NCI-H2196 treated with DMSO at 0.1 percent for 48 hours (cell line): ENCODE data around the gene LPP.

ENCODE experiments used
- DNase-seq: peaks from one replicate; lab custom pipeline; 2025; ENCODE audit not compliant: unreplicated experiment; lab: John Stamatoyannopoulos, UW

LPP gene

DNA sequence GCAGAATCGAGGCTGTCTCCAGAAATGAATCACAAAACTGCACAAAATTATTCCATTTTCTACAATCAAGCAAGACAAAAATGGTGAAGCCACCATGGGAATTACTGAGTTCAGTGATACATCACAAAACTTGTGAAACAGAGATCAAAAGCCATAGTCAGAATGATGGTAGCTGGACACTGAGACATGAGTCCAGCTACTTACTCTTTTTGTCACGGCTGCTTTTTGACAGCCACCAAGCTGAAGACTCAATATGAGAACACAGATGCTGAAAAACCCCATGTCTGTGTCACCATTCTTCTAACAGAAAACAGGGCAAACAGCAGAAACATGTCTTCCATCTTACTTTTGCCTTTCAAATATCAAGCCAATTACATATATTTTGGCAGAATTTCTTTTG, 237.6 kb downstream of the LPP start:
- DNase-seq, result no peak

DNA sequence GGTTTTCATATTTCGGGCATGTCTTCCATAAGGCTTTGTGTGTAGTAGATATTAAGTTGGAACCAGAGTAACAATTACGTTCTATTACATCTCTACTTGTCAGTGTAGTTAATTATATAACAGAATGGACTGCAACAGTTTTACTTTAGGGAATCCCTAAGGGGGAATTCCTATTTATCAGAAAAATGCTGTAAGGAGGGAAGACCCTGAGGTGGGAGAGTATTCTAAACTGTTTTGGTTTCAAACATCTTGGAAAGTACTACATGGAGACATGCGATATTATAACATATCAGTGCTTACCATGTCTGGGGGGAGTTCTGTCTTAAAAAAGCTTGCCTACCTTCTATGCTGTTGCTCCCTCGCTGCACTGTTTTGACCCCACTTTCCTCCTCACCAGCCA, 238.1 kb downstream of the LPP start:
- no peak for DNase-seq

DNA sequence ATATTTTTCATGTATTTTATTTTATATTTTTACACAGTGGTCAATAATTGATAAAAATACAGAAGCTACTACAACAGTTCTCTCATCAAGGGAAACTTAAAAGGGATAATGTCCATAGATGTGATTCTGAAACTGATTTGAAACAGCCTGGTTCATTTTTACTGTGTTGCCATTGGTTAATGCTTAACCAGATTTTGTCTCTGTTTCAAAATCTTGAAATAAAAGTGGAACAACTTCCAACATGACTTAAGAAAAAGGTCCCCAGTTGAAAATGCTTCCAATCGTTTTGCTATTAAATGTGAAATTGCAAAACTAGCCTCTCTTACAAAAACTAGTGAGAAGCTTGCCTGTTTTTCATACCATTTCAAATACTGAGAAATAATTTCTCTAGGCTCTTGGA, 240.7 kb downstream of the LPP start:
- DNase-seq, result no peak

DNA sequence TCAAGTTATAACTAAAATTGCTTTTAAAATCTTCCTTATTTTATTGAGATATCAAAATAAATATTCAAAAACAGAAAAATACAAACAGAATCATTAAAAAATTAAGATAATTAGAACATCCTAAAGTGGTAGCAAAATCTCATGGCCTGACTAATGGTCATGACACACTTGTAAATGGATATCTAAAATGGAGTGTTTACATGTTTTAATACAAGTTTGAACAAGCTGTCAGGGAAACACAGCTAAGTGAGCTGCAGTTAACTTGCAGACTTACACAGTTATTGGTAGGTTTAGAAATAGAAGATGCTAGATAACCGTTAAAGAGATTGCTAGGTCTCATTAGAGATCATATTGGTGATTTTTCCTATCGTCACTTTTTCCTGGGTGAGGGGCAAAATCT, 242.3 kb downstream of the LPP start:
- DNase-seq, result no peak

DNA sequence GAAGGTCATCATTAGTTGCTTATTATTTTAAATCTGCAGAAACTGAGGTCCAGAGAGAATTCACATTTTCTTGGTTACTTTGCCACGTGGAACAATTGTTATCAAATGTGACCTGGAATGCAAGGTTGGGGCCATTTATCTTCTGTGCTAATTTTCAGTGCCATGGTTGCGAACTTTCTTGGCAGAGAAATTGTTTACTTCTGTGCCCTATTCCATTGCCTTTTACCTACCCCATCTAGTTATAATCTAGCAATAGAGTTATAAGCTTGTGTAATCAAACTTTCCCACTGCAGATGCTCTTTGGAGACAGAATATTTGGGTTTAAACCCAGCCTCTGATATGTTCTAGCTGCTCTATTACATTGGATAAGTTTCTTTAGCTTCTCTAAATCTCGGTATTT, 242.9 kb downstream of the LPP start:
- no peak for DNase-seq

DNA sequence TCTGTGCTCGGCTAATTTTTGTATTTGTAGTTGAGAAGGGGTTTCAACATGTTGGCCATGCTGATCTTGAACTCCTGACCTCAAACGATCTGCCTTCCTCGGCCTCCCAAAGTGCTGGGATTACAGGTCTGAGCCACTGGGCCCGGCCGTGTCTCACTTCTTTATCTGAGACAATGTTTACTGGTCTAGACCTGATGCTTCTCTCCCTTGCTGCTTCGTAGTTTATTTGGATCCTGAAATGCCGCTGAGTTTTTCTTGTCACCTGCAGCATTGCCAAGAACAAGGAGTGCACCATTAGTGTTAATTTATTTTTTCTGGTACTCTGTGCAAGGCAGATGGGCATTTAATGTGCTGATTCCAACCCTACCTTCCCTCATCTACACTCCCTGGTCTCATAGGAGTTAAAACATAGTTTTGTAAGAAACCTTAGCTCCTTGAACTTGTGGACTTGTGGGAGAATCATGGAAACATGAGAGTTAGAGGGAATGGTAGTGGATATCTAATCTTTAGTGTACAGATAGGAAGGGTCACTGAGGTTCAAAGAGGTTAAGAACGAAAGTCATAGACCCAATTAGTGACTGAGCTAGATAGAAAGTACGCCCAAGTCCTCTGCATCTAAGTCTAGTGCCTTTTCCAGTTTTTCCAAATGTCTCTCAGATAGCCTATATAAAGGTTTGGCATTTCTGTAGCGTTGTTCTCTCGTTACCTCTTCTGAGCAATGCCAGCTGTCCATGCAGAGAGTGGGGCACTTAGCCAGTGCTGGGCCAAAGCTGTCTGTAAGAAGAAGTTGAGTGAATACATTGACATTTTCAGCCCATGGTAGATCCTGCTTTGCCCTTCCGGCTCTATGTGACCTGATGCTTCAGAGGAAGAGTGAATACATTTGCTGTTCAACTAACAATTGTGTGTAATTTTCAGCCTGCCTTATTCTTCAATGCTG, 244.1 kb downstream of the LPP start:
- DNase-seq, result no peak

DNA sequence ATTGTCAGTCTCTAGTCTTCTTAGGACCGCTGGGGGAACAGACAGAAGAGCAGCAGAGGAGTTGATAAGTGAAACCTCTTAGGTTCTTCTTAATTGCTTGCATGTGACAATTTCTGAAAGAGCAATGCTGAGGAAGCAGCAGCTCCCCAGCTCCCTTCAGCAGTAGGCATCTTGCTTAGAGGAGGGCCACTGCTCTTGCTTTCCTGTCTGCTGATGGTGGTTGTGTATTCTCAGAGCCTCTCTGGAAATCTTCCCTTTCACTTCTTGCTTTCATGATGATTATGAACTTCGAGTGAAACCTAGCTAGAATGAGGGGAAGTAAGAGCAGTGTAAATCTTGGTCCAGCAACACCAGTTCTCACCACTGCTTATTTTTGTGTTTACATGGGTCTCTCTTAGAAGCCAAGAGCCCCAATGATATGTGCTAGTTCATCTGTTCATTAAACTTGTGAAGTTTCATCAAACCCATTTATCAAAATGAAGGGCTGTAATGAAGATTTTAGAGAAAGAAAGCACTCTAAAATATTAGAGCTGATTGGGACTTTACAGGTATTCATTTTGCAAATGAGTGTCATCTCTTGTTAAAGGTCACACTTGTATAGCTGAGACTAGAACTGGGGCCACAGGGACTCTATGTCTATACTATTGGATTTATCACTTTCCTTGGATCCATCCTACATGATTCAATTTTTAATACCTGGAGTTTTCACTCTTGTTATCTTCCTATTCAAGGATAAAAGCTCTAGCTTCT, 246.7 kb downstream of the LPP start:
- DNase-seq, result no peak

DNA sequence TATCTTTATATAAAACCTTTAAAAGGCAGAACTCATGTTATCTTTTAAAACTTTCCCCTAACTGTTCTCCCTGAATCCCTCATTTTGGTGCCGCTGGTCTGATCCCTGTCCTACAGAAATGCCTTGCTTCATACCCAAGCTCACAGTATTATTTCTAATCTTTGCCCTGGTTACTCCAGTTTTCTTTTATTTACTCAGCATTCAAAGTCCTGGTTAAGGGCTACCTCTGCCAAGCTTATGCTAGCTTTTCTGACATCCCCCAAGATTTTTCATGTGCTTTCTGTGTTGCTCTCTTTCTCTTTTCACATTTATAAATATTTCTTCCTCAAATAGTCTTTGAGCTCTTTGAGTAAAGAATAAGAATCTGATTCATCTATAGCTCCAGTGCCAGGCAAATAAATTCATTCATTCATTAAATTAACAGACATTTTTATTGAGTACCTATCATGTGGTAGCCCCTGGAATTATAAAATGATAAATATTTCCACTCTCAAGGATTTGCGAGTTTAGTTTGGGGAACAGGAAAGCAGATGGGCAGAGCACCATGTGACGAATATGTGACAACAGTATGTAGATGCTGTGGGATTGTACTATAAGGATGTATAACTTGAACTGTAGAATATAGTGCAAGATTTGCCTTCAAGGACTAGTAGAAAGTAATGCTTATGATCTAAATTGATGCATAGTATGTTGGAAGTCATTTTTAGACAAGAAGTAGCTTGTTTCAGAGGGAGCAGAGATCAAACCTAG, 247.5 kb downstream of the LPP start:
- no peak for DNase-seq

DNA sequence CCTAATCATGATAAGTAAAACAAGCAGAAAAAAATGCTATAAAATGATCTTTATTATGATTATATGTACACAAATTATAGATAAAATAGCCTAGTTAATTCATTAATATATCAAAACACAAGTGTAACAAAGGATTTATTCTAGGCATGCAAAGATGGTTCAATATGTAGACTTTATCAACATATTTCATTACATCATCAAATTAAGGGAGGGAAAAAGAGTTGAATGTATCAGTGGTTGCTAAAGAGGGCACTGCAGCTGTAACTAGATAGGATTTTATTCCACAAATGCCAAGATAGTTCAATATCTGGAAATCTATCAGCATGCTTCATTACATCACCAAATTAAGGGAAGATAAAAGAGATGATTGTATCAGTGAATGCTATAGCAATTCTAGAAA, 248.3 kb downstream of the LPP start:
- no peak for DNase-seq

DNA sequence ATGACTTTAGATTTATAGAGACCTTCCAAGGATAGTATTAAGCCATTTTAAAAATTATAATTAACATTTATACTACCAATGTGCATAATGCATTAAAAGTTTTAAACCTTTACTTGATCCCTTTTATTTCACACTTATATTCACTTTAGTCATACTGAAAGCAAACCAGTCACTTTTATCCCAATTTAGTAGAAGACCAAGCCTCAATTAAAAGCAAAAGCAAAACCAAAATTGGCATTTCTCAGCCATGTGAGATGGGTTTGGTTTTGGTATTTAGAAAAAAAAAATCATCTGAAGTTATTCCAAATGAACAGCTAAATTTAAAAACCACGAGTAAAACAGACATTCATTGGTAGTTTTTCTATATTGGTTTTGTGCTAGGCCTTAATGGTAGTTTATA, 249.4 kb downstream of the LPP start:
- no peak for DNase-seq

DNA sequence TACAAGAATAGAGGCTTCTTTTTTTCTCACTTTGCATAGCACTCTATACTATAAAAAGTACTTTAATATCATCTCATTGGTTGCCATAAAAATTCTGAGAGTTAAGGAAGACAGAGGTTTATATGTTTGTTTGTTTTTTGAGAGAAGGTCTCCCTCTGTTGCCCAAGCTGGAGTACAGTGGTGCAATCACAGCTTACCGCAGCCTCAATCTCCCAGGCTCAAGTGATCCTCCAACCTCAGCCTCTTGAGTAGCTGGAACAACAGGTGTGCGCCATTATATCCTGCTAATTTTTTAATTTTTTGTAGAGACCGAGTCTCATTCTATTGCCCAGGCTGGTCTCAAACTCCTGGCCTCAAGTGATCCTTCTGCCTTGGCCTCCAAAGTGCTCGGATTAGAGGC, 250.2 kb downstream of the LPP start:
- DNase-seq, result no peak

DNA sequence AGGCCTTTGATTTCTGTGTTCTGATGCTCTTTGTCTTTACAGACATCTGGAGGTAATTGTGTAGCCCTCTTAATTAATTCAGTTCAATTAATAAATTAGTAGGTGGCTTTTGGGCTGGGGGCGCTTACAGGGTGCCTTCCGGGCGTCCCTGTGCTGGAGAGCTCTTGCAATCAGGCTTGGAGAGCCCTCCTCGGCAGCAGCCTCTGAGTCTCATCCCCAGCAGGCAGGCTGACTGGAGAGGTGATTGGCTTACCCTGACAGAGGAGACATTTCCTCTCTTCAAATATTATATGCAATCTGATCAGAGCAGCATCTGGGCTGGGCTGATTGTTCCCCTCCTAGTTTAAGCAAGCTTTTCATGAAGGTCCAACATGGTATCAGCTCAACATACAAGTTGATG, 250.7 kb downstream of the LPP start:
- no peak for DNase-seq

DNA sequence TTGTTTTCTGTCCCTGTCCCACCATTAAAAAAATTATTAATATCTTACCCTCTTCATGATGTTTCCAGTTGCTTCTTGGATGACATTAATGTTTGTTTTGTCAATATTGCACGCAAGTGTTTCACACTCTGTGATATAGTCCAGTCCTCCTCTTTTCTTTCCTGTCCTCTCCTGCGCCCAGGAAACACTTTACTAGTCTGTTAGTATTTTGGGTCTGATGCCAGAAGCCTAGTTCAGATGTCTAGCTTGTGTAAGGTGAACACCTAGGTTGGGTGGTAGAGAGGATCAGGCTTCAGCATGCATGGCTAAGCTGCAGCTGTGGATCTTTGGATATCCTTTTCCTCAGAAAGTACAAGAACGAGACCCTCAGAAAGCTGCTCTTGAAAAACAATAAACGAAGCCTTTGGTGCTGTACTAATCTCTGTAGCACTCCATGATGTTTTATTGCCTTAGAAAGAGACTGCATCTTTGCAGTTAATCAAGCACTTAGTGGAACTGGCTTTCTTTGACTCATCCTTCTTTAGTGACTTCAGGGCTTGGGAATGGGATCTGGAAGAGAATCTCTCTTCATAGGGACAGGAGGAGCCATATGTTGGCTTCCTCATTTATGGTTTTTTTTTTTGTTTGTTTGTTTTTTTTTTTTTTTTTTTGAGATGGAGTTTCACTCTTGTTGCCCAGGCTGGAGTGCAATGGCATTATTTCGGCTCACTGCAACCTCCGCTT, 253.4 kb downstream of the LPP start:
- no peak for DNase-seq

DNA sequence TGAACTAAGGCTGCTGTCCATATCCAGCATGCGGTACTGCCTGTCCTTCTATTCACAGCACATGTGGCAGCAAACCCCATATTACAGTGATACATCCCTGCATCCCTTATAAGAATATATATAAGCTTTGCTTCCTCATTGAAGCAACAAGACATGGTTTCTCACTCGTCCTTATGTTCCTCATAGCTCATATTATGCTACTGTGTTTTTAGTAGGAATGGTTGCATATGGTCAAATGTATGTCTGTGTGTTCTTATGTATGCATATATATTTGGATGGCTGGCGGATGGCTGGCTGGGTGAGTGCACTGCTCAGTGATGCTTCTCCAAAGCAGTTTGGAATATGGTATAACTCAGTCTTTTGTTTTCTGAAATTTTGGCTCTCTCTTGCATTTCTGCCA, 254.9 kb downstream of the LPP start:
- no peak for DNase-seq

DNA sequence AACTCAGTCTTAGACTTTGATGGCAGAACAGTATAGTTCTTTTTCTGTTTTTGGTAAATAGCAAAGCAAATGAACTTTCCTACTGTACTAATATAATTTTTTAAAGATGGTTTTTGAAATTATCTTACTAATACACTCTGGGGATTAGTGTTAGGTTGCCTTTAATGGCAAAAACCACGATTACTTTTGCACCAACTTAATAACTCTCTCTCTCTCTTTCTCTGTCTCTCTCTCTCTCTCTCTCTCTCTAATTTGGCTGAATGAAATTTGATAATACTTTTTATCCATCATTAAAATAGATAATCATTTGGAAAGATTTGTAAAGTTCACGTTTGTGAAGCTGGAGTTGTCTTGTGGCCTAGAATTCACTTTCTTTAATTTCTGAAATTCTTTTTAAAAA, 257.8 kb downstream of the LPP start:
- no peak for DNase-seq

DNA sequence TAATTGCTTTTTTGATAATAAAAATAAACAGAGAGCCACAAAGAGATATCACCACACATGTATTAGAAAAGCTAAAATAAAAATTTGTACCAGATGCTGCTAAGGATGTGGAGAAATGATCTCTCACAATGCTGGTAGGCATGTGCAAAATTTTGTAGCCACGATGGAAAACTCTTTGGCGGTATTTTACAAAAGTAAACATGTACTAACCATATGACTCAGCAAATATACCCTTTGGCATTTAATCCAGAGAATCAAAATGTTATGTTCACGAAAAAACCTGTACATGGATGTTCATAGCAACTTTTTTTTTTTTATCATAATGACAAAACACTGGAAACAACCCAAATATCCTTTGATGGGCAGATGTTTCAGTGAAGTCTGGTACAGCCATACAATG, 261.2 kb downstream of the LPP start:
- no peak for DNase-seq

DNA sequence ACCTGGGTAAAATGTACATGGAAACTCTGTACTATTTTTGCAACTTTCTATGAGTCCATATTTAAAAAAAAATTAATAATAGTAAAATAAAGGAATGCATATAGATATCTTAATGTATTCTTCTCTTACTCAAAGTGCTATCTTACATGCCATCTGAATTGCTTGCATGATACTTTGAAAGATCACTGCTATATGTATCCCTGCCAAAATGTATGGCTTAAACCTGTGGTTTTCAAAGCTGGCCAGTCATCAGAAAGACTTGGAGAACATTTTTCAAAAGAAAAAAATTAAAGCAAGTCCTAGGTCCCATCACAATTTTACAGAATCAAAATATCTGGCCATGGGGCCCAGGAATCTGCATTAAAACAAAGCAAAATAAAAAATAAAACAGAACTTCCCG, 262.1 kb downstream of the LPP start:
- no peak for DNase-seq

DNA sequence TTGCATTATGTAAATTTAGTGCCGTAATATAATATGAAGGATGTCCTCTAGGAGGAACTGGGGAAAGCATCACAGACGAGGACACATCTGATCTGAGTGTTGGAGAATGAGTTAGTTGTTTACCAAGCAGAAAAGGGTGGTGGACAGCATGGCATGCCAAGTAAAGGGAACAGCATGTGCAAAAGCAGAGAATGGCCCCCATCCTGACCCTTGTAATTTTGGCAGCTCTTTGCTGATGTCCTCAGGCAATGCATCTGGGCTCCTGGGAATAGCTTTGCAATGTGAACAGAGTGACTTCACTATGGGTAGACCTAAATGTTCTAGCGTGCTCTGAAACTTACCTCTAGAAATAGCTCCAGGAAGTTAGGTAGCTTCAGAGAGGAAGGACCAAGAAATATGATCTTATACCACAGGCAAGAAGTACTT, 263.3 kb downstream of the LPP start:
- DNase-seq, result no peak

DNA sequence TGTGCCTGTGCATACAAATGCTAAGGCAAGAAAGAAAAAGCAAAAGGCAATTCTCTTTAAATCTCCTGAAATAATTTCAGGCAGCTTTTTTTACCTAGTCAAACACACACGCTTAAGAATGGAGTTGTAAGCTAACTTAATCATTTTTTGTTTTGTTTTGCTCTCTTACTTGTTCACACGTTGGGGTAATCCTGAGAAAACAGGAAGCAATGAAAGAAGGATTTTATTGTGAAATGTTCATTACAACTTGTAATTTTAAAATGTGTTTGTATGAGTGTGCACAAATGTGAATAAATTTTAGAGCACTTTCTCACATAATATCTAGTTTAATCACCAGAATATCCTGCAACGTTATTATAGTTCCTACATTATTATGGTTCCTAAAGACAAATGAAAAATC, 263.8 kb downstream of the LPP start:
- no peak for DNase-seq

DNA sequence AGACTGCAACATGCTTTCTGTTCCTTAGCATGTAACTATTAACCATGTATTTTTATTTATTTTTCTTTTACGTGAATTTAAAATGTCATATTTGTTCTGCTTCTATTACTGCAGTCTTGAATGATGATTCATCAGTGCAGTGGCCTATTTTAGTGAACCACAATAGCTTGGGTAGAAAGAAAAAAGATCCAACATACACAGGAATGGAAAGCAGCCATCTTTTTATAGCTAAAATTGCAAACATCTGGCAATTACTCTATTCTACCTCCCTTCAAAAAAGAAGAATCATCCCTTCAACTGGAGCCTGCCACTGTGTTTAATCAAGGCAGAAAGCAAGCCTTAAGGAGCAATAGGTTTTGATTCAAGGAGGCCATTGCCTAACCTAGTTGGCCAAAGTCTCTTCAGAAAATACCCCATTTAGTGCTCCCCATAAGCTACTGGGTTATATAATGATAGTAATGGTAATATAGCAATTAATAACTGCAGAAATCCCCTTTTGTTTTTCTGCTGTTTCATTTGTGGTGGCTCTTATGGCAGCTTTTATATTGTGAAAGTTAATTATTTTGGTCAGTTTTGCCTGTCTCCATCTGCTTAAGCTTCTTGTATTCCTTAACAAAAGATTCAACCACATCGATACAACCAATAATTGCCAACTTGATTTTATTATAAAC, 267.3 kb downstream of the LPP start:
- no peak for DNase-seq
